ENCODE measurements around the gene CACNA2D2. TPM values are rescaled to one million over a fixed set of nuclear protein-coding genes. Genes with fewer than 3 reads are reported as not detected.

CACNA2D2 gene
- total and polyA plus RNA-seq, 7 donors: 0.14 to 1.6 (median 0.83) TPM

GRCh38 chr3:50512131-50512530, 8.7 kb upstream of the CACNA2D2 start:
- ATAC-seq (no peak), DNase-seq (no peak)
- no peaks in the 10 kb centered on the region for H3K9me3 ChIP-seq
- H3K27me3 ChIP-seq (ENCODE audit: insufficient read depth in 3 of 3, low read length in 2 of 3): no peaks in the 10 kb centered on the region
- intact Hi-C loops (cut with DNase I): no loop called here
- H3K4me3 ChIP-seq: no peak overlapping the region
- TF ChIP-seq CTCF (IDR thresholded peaks at IDR 0.05): no peak
- H3K36me3 ChIP-seq (ENCODE audit: insufficient read depth in 1 of 2, low read depth in 1 of 2): no peaks in the 10 kb centered on the region
- no peaks in the 10 kb centered on the region for H3K4me1 ChIP-seq
- no peak overlapping the region for H3K27ac ChIP-seq
- 86 to 100% (median 94%) methylated on average over 3 of the region's 3 CpGs for WGBS, 3 donors

- Histone ChIP-seq H3K4me3 (no peak overlapping the region), H3K4me1 (no peaks in the 10 kb centered on the region), H3K27ac (no peak overlapping the region), H3K9me3 (no peaks in the 10 kb centered on the region), H3K36me3 (ENCODE audit: insufficient read depth in 1 of 2, low read depth in 1 of 2) (no peaks in the 10 kb centered on the region), H3K27me3 (ENCODE audit: insufficient read depth in 3 of 3, low read length in 2 of 3) (no peaks in the 10 kb centered on the region)
- no peak for TF ChIP-seq CTCF (IDR thresholded peaks at IDR 0.05)
- WGBS, 3 donors: 70 to 79% (median 73%) methylated on average over 2 of the region's 2 CpGs
- intact Hi-C loops (cut with DNase I): no loop called here
- DNase-seq: no peak
- no peak for ATAC-seq
These were observed 6.9 kb upstream of the CACNA2D2 start for GRCh38 chr3:50510325-50510724.

- intact Hi-C loops (cut with DNase I): no loop called here
- no peaks in the 10 kb centered on the region for H3K27me3 ChIP-seq (ENCODE audit: insufficient read depth in 3 of 3, low read length in 2 of 3)
- H3K4me1 ChIP-seq: no peaks in the 10 kb centered on the region
- ATAC-seq: no peak
- no peak for DNase-seq
- no peak overlapping the region for H3K27ac ChIP-seq
- 69 to 73% (median 69%) methylated on average over 5 of the region's 5 CpGs for WGBS, 3 donors
- H3K9me3 ChIP-seq: no peaks in the 10 kb centered on the region
- no peaks in the 10 kb centered on the region for H3K36me3 ChIP-seq (ENCODE audit: insufficient read depth in 1 of 2, low read depth in 1 of 2)
- no peak for TF ChIP-seq CTCF (IDR thresholded peaks at IDR 0.05)
- H3K4me3 ChIP-seq: no peak overlapping the region
These were observed 6.3 kb upstream of the CACNA2D2 start for GRCh38 chr3:50509715-50510114.

GRCh38 chr3:50508821-50509220, 5.4 kb upstream of the CACNA2D2 start:
- no peaks in the 10 kb centered on the region for H3K36me3 ChIP-seq (ENCODE audit: insufficient read depth in 1 of 2, low read depth in 1 of 2)
- ATAC-seq: no peak
- no peaks in the 10 kb centered on the region for H3K9me3 ChIP-seq
- no peaks in the 10 kb centered on the region for H3K27me3 ChIP-seq (ENCODE audit: insufficient read depth in 3 of 3, low read length in 2 of 3)
- intact Hi-C loops (cut with DNase I): no loop called here
- TF ChIP-seq CTCF (IDR thresholded peaks at IDR 0.05): no peak
- no peak overlapping the region for H3K27ac ChIP-seq
- no peak overlapping the region for H3K4me3 ChIP-seq
- DNase-seq: no peak
- H3K4me1 ChIP-seq: no peaks in the 10 kb centered on the region
- 55 to 86% (median 70%) methylated on average over 1 of the region's 1 CpG for WGBS, 3 donors

- TF ChIP-seq CTCF (IDR thresholded peaks at IDR 0.05): no peak
- DNase-seq (no peak), ATAC-seq (no peak)
- 90 to 93% (median 91%) methylated on average over 4 of the region's 4 CpGs for WGBS, 3 donors
- Histone ChIP-seq H3K36me3 (ENCODE audit: insufficient read depth in 1 of 2, low read depth in 1 of 2) (no peaks in the 10 kb centered on the region), H3K4me1 (no peaks in the 10 kb centered on the region), H3K27ac (no peak overlapping the region), H3K27me3 (ENCODE audit: insufficient read depth in 3 of 3, low read length in 2 of 3) (no peaks in the 10 kb centered on the region), H3K4me3 (no peak overlapping the region), H3K9me3 (no peaks in the 10 kb centered on the region)
- intact Hi-C loops (cut with DNase I): no loop called here
These were observed 2.7 kb upstream of the CACNA2D2 start for GRCh38 chr3:50506169-50506568.

Data from psoas muscle (tissue), 8 donors.